Stimulated activated naive B cell treated with anti-CD40 and anti-IgM and Interleukin-4, amounts not matched to agents 10 μg/mL and 1 μg/mL and 100 μg/mL, for 72 hours (primary cell): ENCODE data around the gene NMB.
"Not testable (repeated sequence)": the region's sequence is repeated elsewhere in the genome, so short reads cannot be mapped to it uniquely, and the experiment has no call there.

Source experiments
- ATAC-seq, 2 donors: fragments of 150-1000 bp; cut with Tn5 transposase; replicated peaks; 2 replicates each; pipeline ENCODE4 v1.10.0; 2021; ENCODE audit warnings: moderate library complexity in 1 of 2
- DNase-seq: peaks from one replicate; pipeline ENCODE4 v3.0.0; 2021
- H3K27ac Mint-ChIP-seq: one replicate; pipeline ENCODE4 v1.8.0; 2022; ENCODE audit warnings: mild to moderate bottlenecking, mixed read lengths
- H3K27me3 Mint-ChIP-seq, 2 donors: one replicate each; pipeline ENCODE4 v1.8.0; 2022; ENCODE audit warnings: mixed read lengths in 2 of 2
- H3K36me3 Mint-ChIP-seq, 2 donors: one replicate each; pipeline ENCODE4 v1.8.0; 2022; ENCODE audit warnings: mixed read lengths in 2 of 2, mild to moderate bottlenecking in 1 of 2
- H3K4me1 Mint-ChIP-seq, 2 donors: one replicate each; pipeline ENCODE4 v1.8.0; 2022; ENCODE audit warnings: mixed read lengths in 2 of 2, mild to moderate bottlenecking in 1 of 2
- H3K4me3 Mint-ChIP-seq, 2 donors: one replicate each; pipeline ENCODE4 v1.8.0; 2022; ENCODE audit warnings: mild to moderate bottlenecking in 2 of 2, mixed read lengths in 2 of 2, moderate library complexity in 1 of 2
- H3K9me3 Mint-ChIP-seq, 2 donors: one replicate each; pipeline ENCODE4 v1.8.0; 2022; ENCODE audit warnings: mixed read lengths in 2 of 2, mild to moderate bottlenecking in 1 of 2

Gene NMB

GRCh38 chr15:84645997-84646396, 12.0 kb downstream of the NMB start:
- Mint-ChIP-seq H3K36me3 (peaks cover 30 to 45% of the 10 kb centered on the region in 2 donors), H3K27me3 (no peaks in the 10 kb centered on the region), H3K4me3 (no peak overlapping the region), H3K9me3 (no peaks in the 10 kb centered on the region), H3K27ac (no peak overlapping the region), H3K4me1 (peaks cover 13 to 14% of the 10 kb centered on the region in 2 donors)
- DNase-seq (no peak), ATAC-seq (no peak)

- peaks cover 13 to 14% of the 10 kb centered on the region in 2 donors for H3K4me1 Mint-ChIP-seq
- H3K27me3 Mint-ChIP-seq = no peaks in the 10 kb centered on the region
- peak overlapping the region; percentile 65 for H3K27ac Mint-ChIP-seq
- DNase-seq (no peak), ATAC-seq (no peak)
- peaks cover 32 to 48% of the 10 kb centered on the region in 2 donors for H3K36me3 Mint-ChIP-seq
- H3K4me3 Mint-ChIP-seq = no peak overlapping the region
- H3K9me3 Mint-ChIP-seq = no peaks in the 10 kb centered on the region
These were observed 12.5 kb downstream of the NMB start for GRCh38 chr15:84645496-84645895.

- ATAC-seq (no peak), DNase-seq (no peak)
- Mint-ChIP-seq H3K4me1 (peaks cover 8 to 11% of the 10 kb centered on the region in 2 donors), H3K36me3 (peaks cover 32 to 54% of the 10 kb centered on the region in 2 donors), H3K4me3 (no peak overlapping the region), H3K27me3 (no peaks in the 10 kb centered on the region), H3K27ac (no peak overlapping the region), H3K9me3 (no peaks in the 10 kb centered on the region)
These were observed 14.2 kb downstream of the NMB start for GRCh38 chr15:84643838-84644237.

GRCh38 chr15:84642640-84643039, 15.4 kb downstream of the NMB start:
- not testable (repeated sequence) for DNase-seq, H3K4me1 Mint-ChIP-seq, H3K27ac Mint-ChIP-seq, H3K9me3 Mint-ChIP-seq, H3K27me3 Mint-ChIP-seq, ATAC-seq, H3K4me3 Mint-ChIP-seq
- peaks cover 29 to 53% of the 10 kb centered on the region in 2 donors for H3K36me3 Mint-ChIP-seq

- H3K27me3 Mint-ChIP-seq, H3K4me3 Mint-ChIP-seq, H3K9me3 Mint-ChIP-seq, H3K27ac Mint-ChIP-seq, ATAC-seq, DNase-seq, H3K4me1 Mint-ChIP-seq: not testable (repeated sequence)
- H3K36me3 Mint-ChIP-seq = peaks cover 25 to 51% of the 10 kb centered on the region in 2 donors
These were observed 16.1 kb downstream of the NMB start for GRCh38 chr15:84641871-84642270.

GRCh38 chr15:84638103-84638502, 19.9 kb downstream of the NMB start:
- Mint-ChIP-seq H3K9me3 (no peaks in the 10 kb centered on the region), H3K4me3 (no peak overlapping the region), H3K36me3 (peaks cover 18 to 40% of the 10 kb centered on the region in 2 donors), H3K27me3 (no peaks in the 10 kb centered on the region), H3K4me1 (peaks cover 15 to 25% of the 10 kb centered on the region in 2 donors), H3K27ac (no peak overlapping the region)
- no peak for DNase-seq
- ATAC-seq = no peak

- H3K27ac Mint-ChIP-seq = no peak overlapping the region
- H3K36me3 Mint-ChIP-seq = peaks cover 11 to 26% of the 10 kb centered on the region in 2 donors
- peak overlapping the region; percentile 93 to 96 for H3K4me3 Mint-ChIP-seq
- ATAC-seq (no peak), DNase-seq (no peak)
- H3K4me1 Mint-ChIP-seq = peaks cover 26 to 54% of the 10 kb centered on the region in 2 donors
- H3K27me3 Mint-ChIP-seq = no peaks in the 10 kb centered on the region
- H3K9me3 Mint-ChIP-seq = no peaks in the 10 kb centered on the region
These were observed 23.7 kb downstream of the NMB start for GRCh38 chr15:84634228-84634837.

- peak; percentile 46 for DNase-seq
- Mint-ChIP-seq H3K4me3 (peak overlapping the region; percentile 93 to 96), H3K9me3 (no peaks in the 10 kb centered on the region), H3K36me3 (peaks cover 11 to 23% of the 10 kb centered on the region in 2 donors), H3K27ac (peak overlapping the region; percentile 92), H3K4me1 (peaks cover 26 to 55% of the 10 kb centered on the region in 2 donors), H3K27me3 (no peaks in the 10 kb centered on the region)
- peak; percentile 65 to 71 for ATAC-seq
These were observed 24.4 kb downstream of the NMB start for GRCh38 chr15:84633311-84634227.

- Mint-ChIP-seq H3K36me3 (peaks cover 7 to 15% of the 10 kb centered on the region in 2 donors), H3K27me3 (no peaks in the 10 kb centered on the region), H3K9me3 (no peaks in the 10 kb centered on the region), H3K27ac (peak overlapping the region; percentile 97), H3K4me1 (peaks cover 24 to 50% of the 10 kb centered on the region in 2 donors), H3K4me3 (peak overlapping the region; percentile 93 to 97)
- ATAC-seq (peak; percentile 1 to 14), DNase-seq (no peak)
These were observed 26.2 kb downstream of the NMB start for GRCh38 chr15:84631706-84632272.

- Mint-ChIP-seq H3K36me3 (peaks cover 11 to 17% of the 10 kb centered on the region in 2 donors), H3K9me3 (no peaks in the 10 kb centered on the region), H3K27ac (no peak overlapping the region), H3K4me1 (peaks cover 15 to 32% of the 10 kb centered on the region in 2 donors), H3K27me3 (no peaks in the 10 kb centered on the region), H3K4me3 (no peak overlapping the region)
- no peak for ATAC-seq
- no peak for DNase-seq
These were observed 29.0 kb downstream of the NMB start for GRCh38 chr15:84629033-84629432.

- Mint-ChIP-seq H3K4me3 (no peak overlapping the region), H3K4me1 (peaks cover 2 to 9% of the 10 kb centered on the region in 2 donors), H3K9me3 (peaks cover 11 to 13% of the 10 kb centered on the region in 2 donors), H3K36me3 (peaks cover 32 to 45% of the 10 kb centered on the region in 2 donors), H3K27me3 (no peaks in the 10 kb centered on the region), H3K27ac (peak overlapping the region; percentile 20)
- ATAC-seq = no peak
- no peak for DNase-seq
These were observed 32.9 kb downstream of the NMB start for GRCh38 chr15:84625123-84625522.

GRCh38 chr15:84624359-84624758, 33.6 kb downstream of the NMB start:
- Mint-ChIP-seq H3K36me3 (peaks cover 32 to 53% of the 10 kb centered on the region in 2 donors), H3K9me3 (peaks cover 11 to 13% of the 10 kb centered on the region in 2 donors), H3K4me3 (no peak overlapping the region), H3K4me1 (peaks cover 0 to 1% of the 10 kb centered on the region in 2 donors), H3K27me3 (no peaks in the 10 kb centered on the region), H3K27ac (no peak overlapping the region)
- DNase-seq = no peak
- no peak for ATAC-seq

GRCh38 chr15:84621358-84621979, 36.5 kb downstream of the NMB start:
- Mint-ChIP-seq H3K27ac (no peak overlapping the region), H3K4me1 (peaks cover under 1 to 2% of the 10 kb centered on the region in 2 donors), H3K4me3 (no peak overlapping the region), H3K9me3 (peaks cover 11 to 13% of the 10 kb centered on the region in 2 donors), H3K27me3 (no peaks in the 10 kb centered on the region), H3K36me3 (peaks cover 32 to 54% of the 10 kb centered on the region in 2 donors)
- ATAC-seq (no peak), DNase-seq (no peak)

- no peak overlapping the region for H3K27ac Mint-ChIP-seq
- peaks cover 33 to 55% of the 10 kb centered on the region in 2 donors for H3K36me3 Mint-ChIP-seq
These were observed 37.4 kb downstream of the NMB start for GRCh38 chr15:84620626-84621025.

More at GRCh38 chr15:84620626-84621025, 37.4 kb downstream of the NMB start:
- no peak for ATAC-seq
- peaks cover 5 to 6% of the 10 kb centered on the region in 2 donors for H3K4me1 Mint-ChIP-seq
- H3K27me3 Mint-ChIP-seq = no peaks in the 10 kb centered on the region
- no peak overlapping the region for H3K4me3 Mint-ChIP-seq
- H3K9me3 Mint-ChIP-seq = peaks cover 11 to 13% of the 10 kb centered on the region in 2 donors
- DNase-seq = no peak
